ENCODE measurements around the gene NOVA1. TPM values are rescaled to one million over a fixed set of nuclear protein-coding genes. Genes with fewer than 3 reads are reported as not detected.

NOVA1 gene
- total RNA-seq, 1 experiment from 2014 or later, result not detected

DNA sequence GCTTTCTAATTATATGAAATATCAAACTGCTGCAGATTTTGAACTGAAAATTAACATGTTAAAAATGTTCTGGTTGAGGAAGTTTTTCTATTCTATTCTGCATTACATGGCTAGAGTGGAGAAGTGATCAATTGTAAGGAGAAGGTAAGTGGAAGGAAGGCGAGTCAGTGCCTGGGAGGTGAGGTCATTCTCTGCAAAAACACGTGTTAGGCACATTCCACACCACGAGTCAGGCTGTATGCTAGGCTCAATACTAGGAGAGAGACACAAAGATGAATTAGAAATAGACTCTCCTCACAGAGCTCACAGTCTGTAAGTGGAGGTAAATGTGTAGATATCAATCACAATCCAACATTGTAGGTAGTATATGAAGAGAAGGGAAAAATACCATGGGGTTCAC is 194.1 kb downstream of the NOVA1 start:
- CTCF ChIA-PET, result no interaction called here
- no peaks in the 10 kb centered on the region for H3K4me1 Mint-ChIP-seq (ENCODE audit: low read depth, unreplicated experiment)
- H3K36me3 Mint-ChIP-seq (ENCODE audit: insufficient read depth, unreplicated experiment), result no peaks in the 10 kb centered on the region

DNA sequence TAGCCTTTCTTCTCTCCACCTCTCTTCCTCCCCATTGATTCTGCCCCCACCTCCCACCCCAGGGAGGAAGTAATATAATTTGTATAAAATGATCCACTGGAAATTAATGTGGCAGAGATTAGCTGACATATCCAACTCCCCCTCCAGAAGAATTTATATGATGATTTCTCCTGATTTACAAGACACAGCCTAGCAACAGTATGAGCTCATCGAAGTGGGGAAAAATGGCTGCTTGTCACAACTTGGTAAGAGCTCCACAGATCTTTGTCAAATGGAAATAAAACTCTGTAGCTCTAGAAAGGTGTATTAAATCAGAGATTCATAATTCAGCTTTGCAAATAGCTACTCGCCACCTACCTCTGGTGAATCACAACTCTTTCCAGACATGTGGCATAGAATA is 195.7 kb downstream of the NOVA1 start:
- no peaks in the 10 kb centered on the region for H3K36me3 Mint-ChIP-seq (ENCODE audit: insufficient read depth, unreplicated experiment)
- BruUV-seq (replicated peaks), result no TSS peak
- peaks cover 5% of the 10 kb centered on the region for H3K9me3 Mint-ChIP-seq (ENCODE audit: low read depth, unreplicated experiment)
- H3K27ac Mint-ChIP-seq (ENCODE audit: unreplicated experiment), result no peak overlapping the region
- intact Hi-C loops (cut with micrococcal nuclease; ENCODE audit: unreplicated experiment), result no loop called here
- no peak for DNase-seq
- H3K4me1 Mint-ChIP-seq (ENCODE audit: low read depth, unreplicated experiment), result no peaks in the 10 kb centered on the region
- TF ChIP-seq, protein P1, sequence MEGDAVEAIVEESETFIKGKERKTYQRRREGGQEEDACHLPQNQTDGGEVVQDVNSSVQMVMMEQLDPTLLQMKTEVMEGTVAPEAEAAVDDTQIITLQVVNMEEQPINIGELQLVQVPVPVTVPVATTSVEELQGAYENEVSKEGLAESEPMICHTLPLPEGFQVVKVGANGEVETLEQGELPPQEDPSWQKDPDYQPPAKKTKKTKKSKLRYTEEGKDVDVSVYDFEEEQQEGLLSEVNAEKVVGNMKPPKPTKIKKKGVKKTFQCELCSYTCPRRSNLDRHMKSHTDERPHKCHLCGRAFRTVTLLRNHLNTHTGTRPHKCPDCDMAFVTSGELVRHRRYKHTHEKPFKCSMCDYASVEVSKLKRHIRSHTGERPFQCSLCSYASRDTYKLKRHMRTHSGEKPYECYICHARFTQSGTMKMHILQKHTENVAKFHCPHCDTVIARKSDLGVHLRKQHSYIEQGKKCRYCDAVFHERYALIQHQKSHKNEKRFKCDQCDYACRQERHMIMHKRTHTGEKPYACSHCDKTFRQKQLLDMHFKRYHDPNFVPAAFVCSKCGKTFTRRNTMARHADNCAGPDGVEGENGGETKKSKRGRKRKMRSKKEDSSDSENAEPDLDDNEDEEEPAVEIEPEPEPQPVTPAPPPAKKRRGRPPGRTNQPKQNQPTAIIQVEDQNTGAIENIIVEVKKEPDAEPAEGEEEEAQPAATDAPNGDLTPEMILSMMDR (IDR thresholded peaks at IDR 0.05; ENCODE audit: unreplicated experiment), result no peak
- no peaks in the 10 kb centered on the region for H3K27me3 Mint-ChIP-seq (ENCODE audit: unreplicated experiment)
- H3K4me3 Mint-ChIP-seq (ENCODE audit: low read depth, unreplicated experiment), result no peak overlapping the region
- CTCF ChIA-PET, result interaction anchor here (0.7 kb wide), 2 partner anchors 16 to 984 kb away, joined by 3 read pairs; no protein-coding TSS in a partner anchor

More for the DNA sequence above, 194.1 kb downstream of the NOVA1 start:
- TF ChIP-seq, protein P1 (IDR thresholded peaks at IDR 0.05; ENCODE audit: unreplicated experiment), result no peak
- BruUV-seq (replicated peaks), result no TSS peak
- no peaks in the 10 kb centered on the region for H3K27me3 Mint-ChIP-seq (ENCODE audit: unreplicated experiment)
- no peak overlapping the region for H3K4me3 Mint-ChIP-seq (ENCODE audit: low read depth, unreplicated experiment)
- intact Hi-C loops (cut with micrococcal nuclease; ENCODE audit: unreplicated experiment), result no loop called here
- peaks cover 5% of the 10 kb centered on the region for H3K9me3 Mint-ChIP-seq (ENCODE audit: low read depth, unreplicated experiment)
- no peak for DNase-seq
- no peak overlapping the region for H3K27ac Mint-ChIP-seq (ENCODE audit: unreplicated experiment)

DNA sequence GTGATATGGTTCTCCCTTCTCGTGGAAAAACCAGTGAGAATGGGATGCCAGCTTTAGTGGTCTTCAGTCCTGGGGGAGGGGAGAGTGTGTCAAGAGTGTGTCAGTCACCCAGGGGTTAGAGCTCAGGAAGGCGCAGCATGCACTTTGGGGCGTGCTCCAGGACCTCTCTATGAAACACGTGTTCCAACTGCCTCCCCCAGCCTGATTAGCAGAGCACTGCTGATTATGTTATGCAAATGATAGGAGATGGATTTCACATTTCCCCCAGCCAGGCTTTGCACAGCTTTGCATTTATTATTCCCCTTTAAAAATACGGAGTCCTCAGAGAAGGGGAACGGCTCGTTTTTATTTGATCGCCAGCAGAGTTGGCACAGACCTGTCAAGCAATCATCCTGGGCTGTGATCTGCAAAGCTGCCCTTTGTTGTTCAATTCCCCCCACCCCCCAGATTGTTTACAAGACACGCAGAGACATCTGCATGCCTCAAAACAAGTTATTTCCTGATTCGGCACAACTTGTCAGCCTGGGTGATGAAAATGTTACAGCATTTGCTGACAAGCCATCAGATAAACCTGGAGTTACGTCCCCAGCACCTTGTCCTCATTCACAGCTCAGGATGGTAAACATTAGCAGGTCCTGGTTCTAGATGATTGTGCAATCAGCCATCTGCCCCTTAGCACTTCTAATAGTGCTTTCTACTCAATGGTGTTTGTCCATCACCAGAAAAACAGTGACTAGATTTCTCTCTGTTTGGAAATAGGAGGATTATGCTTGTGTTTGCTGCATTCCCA is 196.5 kb downstream of the NOVA1 start:
- Mint-ChIP-seq H3K27ac (ENCODE audit: unreplicated experiment) (no peak overlapping the region), H3K4me3 (ENCODE audit: low read depth, unreplicated experiment) (no peak overlapping the region), H3K27me3 (ENCODE audit: unreplicated experiment) (no peaks in the 10 kb centered on the region), H3K9me3 (ENCODE audit: low read depth, unreplicated experiment) (peaks cover 5% of the 10 kb centered on the region), H3K36me3 (ENCODE audit: insufficient read depth, unreplicated experiment) (no peaks in the 10 kb centered on the region), H3K4me1 (ENCODE audit: low read depth, unreplicated experiment) (no peaks in the 10 kb centered on the region)
- BruUV-seq (replicated peaks), result no TSS peak
- no peak for DNase-seq
- TF ChIP-seq, protein P1 (IDR thresholded peaks at IDR 0.05; ENCODE audit: unreplicated experiment), result no peak
- intact Hi-C loops (cut with micrococcal nuclease; ENCODE audit: unreplicated experiment), result no loop called here
- CTCF ChIA-PET, result no interaction called here

GRCh38 chr14:26400373-26400772 is 197.5 kb downstream of the NOVA1 start:
- no TSS peak for BruUV-seq (replicated peaks)
- no peak overlapping the region for H3K27ac Mint-ChIP-seq (ENCODE audit: unreplicated experiment)
- CTCF ChIA-PET, result no interaction called here
- TF ChIP-seq, protein P1 (IDR thresholded peaks at IDR 0.05; ENCODE audit: unreplicated experiment), result no peak
- no peak for DNase-seq
- H3K9me3 Mint-ChIP-seq (ENCODE audit: low read depth, unreplicated experiment), result peaks cover 5% of the 10 kb centered on the region
- H3K4me1 Mint-ChIP-seq (ENCODE audit: low read depth, unreplicated experiment), result no peaks in the 10 kb centered on the region
- no peaks in the 10 kb centered on the region for H3K27me3 Mint-ChIP-seq (ENCODE audit: unreplicated experiment)
- H3K4me3 Mint-ChIP-seq (ENCODE audit: low read depth, unreplicated experiment), result no peak overlapping the region
- no peaks in the 10 kb centered on the region for H3K36me3 Mint-ChIP-seq (ENCODE audit: insufficient read depth, unreplicated experiment)
- intact Hi-C loops (cut with micrococcal nuclease; ENCODE audit: unreplicated experiment), result no loop called here

Data from Calu3 (cell line).